ENCODE measurements around the gene CHTF18.

DNA sequence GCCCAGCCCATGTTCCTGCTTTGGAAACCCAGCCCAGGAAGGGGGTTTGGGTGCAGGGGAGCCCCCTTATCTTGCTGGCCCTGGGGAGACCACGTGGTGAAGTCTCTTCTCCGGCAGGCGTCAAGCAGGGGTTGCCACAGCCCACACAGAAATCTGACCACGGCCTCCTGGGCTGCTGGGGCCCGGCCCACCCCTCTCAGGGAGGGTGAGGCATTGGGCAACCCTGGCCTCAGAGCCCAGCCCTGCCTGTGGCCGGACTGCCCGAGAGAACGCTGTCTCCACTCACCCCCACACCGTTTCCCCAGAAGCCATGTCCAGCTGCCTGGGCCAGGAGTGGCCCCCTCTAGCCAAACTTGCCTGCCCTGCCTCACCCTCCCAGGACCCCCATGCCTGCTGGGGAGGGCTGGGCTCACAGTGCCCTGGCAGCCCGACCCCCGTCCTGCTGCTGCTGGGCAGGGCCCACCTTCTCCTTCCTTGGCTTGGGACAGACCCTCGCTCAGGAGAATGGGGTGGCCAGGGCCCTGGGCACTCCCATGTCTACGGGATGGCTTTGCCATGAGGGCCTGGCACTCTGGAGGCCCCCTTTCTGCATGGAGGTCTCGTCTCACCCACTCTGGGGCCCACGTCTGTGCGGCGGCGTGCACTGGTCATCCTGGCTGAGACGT is 6.9 kb upstream of the CHTF18 start:
- TF ChIP-seq SETDB1 (IDR thresholded peaks at IDR 0.05; ENCODE audit: insufficient read length, low read length) (no peak), ZSCAN23 (tag by site-specific recombination; IDR thresholded peaks at IDR 0.05) (no peak)
